Upper lobe of right lung (tissue), 1 donor: Measurements from ENCODE around the gene LCMT1. TPM values are rescaled to one million over a fixed set of nuclear protein-coding genes. Genes with fewer than 3 reads are reported as not detected.

ENCODE experiments used
- ATAC-seq: fragments of 200-7000 bp; cut with Tn5 transposase; one replicate; pipeline ENCODE4 v1.9.1; 2020; ENCODE audit warnings: mild to moderate bottlenecking, moderate library complexity
- DNase-seq: peaks from one replicate; pipeline ENCODE4 v3.0.0-alpha.2; 2020
- H3K27ac ChIP-seq: fragments of 200-600 bp; one replicate; pipeline ENCODE4 v1.8.0; 2022
- H3K27me3 ChIP-seq: fragments of 200-600 bp; one replicate; pipeline ENCODE4 v1.8.0; 2022; ENCODE audit warnings: mild to moderate bottlenecking
- H3K36me3 ChIP-seq: fragments of 200-600 bp; one replicate; pipeline ENCODE4 v1.8.0; 2022
- H3K4me1 ChIP-seq: fragments of 200-600 bp; one replicate; pipeline ENCODE4 v1.8.0; 2022
- H3K4me3 ChIP-seq: fragments of 200-600 bp; one replicate; pipeline ENCODE4 v1.8.0; 2022; ENCODE audit warnings: mild to moderate bottlenecking
- H3K9me3 ChIP-seq: fragments of 200-600 bp; one replicate; pipeline ENCODE4 v1.8.0; 2022
- intact Hi-C: fragments of 100-400 bp; cut with DNase I; formaldehyde crosslinking; loops from one replicate; pipeline ENCODE4 v1.11.0; 2022
- total RNA-seq: library from RNA; stranded (reverse); fragmentation: NEBNext Ultra II Directional; extraction: Animal tissue kit (Norgen Biotek cat#: 25700); gene quantifications from one replicate; pipeline ENCODE4 v1.2.1, GENCODE V29; 2021
- TF ChIP-seq, protein P1 (sequence below): fragments of 200-600 bp; IDR thresholded peaks from one replicate; pipeline ENCODE4 v1.8.0; 2022; ENCODE audit warnings: antibody characterized with exemption
- donor health status: DM: no; HTN: yes; CAD: no; lungs with severe emphysema.

The LCMT1 gene
- total RNA-seq, 1 donor from 2014 or later: 31.7 TPM

DNA sequence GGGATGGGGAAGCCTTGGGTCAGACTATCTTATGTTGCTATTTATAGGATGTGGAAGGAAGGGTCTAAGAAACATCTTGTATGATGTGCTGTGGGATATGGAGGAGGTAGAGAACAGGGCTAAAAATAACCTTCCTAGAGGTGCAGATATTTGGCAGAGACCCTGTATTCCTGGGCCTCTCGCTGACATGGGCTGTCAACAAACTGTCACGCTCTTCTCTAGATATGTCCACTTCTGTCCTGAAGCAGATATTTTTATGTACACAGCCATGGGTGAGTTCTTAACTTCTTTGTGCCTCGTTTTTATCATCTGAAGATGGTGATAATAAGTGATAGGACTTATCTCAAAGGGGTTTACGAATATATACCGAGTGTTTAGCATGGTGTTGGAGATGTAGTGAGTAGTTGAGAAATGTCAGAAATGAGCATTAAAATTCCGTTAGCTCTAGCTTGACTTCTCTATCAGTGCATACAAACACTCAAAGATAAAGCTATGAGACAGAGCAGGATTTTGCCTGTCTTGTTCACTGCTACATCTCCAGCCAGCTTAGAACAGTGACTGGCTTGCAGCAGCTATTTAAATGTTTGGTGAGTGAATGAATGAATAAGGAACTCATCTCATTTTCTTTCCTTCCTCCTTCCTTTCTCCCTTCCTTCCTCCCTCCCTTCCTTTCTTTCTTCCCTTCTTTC lies 102.3 kb downstream of the LCMT1 start:
- H3K27ac ChIP-seq: no peak overlapping the region
- no peaks in the 10 kb centered on the region for H3K27me3 ChIP-seq
- TF ChIP-seq, protein P1, sequence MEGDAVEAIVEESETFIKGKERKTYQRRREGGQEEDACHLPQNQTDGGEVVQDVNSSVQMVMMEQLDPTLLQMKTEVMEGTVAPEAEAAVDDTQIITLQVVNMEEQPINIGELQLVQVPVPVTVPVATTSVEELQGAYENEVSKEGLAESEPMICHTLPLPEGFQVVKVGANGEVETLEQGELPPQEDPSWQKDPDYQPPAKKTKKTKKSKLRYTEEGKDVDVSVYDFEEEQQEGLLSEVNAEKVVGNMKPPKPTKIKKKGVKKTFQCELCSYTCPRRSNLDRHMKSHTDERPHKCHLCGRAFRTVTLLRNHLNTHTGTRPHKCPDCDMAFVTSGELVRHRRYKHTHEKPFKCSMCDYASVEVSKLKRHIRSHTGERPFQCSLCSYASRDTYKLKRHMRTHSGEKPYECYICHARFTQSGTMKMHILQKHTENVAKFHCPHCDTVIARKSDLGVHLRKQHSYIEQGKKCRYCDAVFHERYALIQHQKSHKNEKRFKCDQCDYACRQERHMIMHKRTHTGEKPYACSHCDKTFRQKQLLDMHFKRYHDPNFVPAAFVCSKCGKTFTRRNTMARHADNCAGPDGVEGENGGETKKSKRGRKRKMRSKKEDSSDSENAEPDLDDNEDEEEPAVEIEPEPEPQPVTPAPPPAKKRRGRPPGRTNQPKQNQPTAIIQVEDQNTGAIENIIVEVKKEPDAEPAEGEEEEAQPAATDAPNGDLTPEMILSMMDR: no peak
- no peak for DNase-seq
- H3K4me1 ChIP-seq: no peaks in the 10 kb centered on the region
- intact Hi-C loops: no loop called here
- no peak overlapping the region for H3K4me3 ChIP-seq
- H3K9me3 ChIP-seq: no peaks in the 10 kb centered on the region
- no peaks in the 10 kb centered on the region for H3K36me3 ChIP-seq
- ATAC-seq: no peak

- Histone ChIP-seq H3K4me1 (no peaks in the 10 kb centered on the region), H3K27me3 (no peaks in the 10 kb centered on the region), H3K9me3 (no peaks in the 10 kb centered on the region), H3K4me3 (no peak overlapping the region), H3K36me3 (no peaks in the 10 kb centered on the region), H3K27ac (no peak overlapping the region)
- DNase-seq (no peak), ATAC-seq (no peak)
- intact Hi-C loops: no loop called here
- TF ChIP-seq, protein P1: no peak
Observed at GRCh38 chr16:25217112-25217511, 105.6 kb downstream of the LCMT1 start.

DNA sequence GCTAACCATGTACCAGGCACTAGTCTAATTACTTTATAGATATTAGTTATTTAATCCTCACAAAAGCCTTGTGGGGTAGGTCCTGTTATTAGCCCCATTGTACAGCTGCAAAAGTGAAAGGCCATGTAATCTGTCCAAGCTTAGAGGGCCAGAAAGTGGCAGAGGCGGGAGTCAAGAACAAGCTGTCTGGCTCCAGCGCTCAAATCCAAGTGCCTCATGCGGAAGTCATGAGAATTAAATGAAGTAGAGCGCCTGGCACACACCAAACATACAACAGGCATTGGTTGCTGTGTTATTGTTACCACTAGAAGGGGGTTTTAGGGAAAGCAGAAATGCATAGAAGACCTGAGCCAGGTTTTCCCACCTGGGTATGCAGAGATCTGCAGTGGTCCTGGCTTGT lies 106.4 kb downstream of the LCMT1 start:
- intact Hi-C loops: no loop called here
- DNase-seq (no peak), ATAC-seq (no peak)
- no peaks in the 10 kb centered on the region for H3K36me3 ChIP-seq
- no peak overlapping the region for H3K27ac ChIP-seq
- no peaks in the 10 kb centered on the region for H3K9me3 ChIP-seq
- TF ChIP-seq, protein P1: no peak
- H3K4me1 ChIP-seq: no peaks in the 10 kb centered on the region
- no peaks in the 10 kb centered on the region for H3K27me3 ChIP-seq
- no peak overlapping the region for H3K4me3 ChIP-seq

DNA sequence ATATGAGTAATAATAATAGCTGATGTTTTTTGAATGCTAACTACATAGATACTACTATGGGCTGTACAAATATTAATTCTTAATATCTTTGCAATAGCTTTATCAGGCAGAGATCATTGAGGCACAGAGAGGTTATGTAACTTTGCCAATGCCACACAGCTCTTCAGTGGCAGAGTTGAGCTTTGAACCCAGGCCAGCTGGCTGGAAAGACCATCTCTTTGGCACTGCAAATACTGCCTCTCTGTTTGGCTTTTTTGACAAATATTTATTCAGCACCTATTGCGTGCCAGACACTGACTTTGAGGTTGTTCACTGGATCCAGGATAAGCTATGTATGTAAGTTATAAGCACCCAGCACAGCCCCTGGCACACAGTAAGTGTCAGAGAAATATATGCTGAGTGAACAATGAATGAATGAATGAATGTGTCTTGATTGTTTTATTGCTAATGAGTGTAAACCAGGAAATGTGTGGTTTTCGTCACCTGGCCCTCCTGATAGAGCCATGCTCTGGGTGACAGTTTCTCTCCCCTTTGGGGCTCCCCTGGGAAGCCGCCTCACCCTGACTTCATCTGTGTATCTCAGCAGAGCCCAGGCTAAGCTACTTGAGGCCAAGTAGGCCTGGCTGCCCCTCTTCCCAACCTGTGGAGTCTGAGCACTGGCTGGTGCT lies 107.7 kb downstream of the LCMT1 start:
- Histone ChIP-seq H3K9me3 (no peaks in the 10 kb centered on the region), H3K4me3 (no peak overlapping the region), H3K27ac (no peak overlapping the region), H3K36me3 (no peaks in the 10 kb centered on the region), H3K27me3 (no peaks in the 10 kb centered on the region), H3K4me1 (no peaks in the 10 kb centered on the region)
- no peak for DNase-seq
- intact Hi-C loops: no loop called here
- no peak for ATAC-seq
- TF ChIP-seq, protein P1: no peak

DNA sequence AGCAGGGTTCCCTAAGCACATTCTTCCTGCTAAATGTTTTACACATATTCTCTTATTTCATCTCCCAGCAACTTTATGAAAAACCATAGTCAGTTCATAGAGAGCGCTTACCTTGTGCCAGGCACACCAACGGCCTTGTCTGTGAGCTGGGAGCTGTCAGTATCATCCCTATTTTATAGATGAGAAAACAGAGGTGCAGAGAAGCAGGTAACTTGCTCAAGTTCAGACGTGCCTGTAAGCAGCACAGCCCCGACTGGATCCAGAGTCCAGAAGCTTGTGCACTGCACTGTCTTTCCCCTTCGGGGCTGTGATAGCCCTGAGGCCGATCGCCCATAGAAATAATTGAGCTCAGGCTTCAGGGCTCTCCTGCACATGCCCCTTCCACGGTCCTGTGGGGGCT lies 111.4 kb downstream of the LCMT1 start:
- TF ChIP-seq, protein P1: no peak
- Histone ChIP-seq H3K36me3 (no peaks in the 10 kb centered on the region), H3K27me3 (no peaks in the 10 kb centered on the region), H3K4me3 (no peak overlapping the region), H3K27ac (no peak overlapping the region), H3K9me3 (no peaks in the 10 kb centered on the region), H3K4me1 (no peaks in the 10 kb centered on the region)
- no peak for ATAC-seq
- intact Hi-C loops: loop anchor here (5.0 kb wide), 1 partner anchor 166 kb away; no protein-coding TSS in a partner anchor
- no peak for DNase-seq
